ENCODE measurements around the gene MESP2.

MESP2 gene

DNA sequence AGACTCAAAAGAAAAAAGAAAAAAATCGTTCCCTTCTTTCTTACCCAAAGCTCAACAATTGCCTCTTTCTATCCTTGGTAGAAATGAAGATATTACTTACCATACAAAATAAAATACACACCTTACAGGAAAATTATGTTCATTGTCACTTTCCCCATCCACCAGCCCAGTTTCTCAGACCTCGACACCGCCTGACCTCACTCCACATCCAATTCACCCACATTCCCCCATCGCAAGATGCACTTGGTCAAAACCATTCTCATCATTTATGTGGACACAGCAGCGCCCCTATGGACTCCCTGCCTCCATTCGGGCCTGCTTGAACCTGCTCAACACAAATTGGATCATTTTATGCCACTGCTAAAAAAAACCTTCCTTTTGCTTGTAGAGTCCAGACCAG is 31.6 kb downstream of the MESP2 start:
- Histone ChIP-seq H3K9me2 (replicated peaks; ENCODE audit: insufficient read depth, low read length) (no peaks in the 10 kb centered on the region), H3K4me1 (ENCODE audit: low read length) (no peaks in the 10 kb centered on the region), H3K79me2 (ENCODE audit: low read length) (no peaks in the 10 kb centered on the region), H4K20me1 (ENCODE audit: insufficient read depth, low read length) (no peaks in the 10 kb centered on the region), H2AFZ (ENCODE audit: low read length) (no peak overlapping the region), H3K9ac (ENCODE audit: low read length) (no peak overlapping the region), H3K4me2 (ENCODE audit: low read depth, low read length) (no peak overlapping the region), H3K4me3 (ENCODE audit: low read length) (no peak overlapping the region), H3K9me3 (replicated peaks; ENCODE audit: insufficient read depth, low read length) (no peaks in the 10 kb centered on the region), H3K36me3 (replicated peaks; ENCODE audit: insufficient read depth, low read length) (no peaks in the 10 kb centered on the region), H3F3A (ENCODE audit: insufficient read depth, low read length) (no peaks in the 10 kb centered on the region), H3K27ac (ENCODE audit: low read length) (no peak overlapping the region), H3K27me3 (replicated peaks; ENCODE audit: insufficient read depth, low read length) (no peaks in the 10 kb centered on the region)
- TF ChIP-seq EZH2phosphoT487 (IDR thresholded peaks at IDR 0.05; ENCODE audit: low read length), result no peak
- no peak for TF ChIP-seq EZH2 (optimal IDR thresholded peaks at IDR 0.05; ENCODE audit: low read depth, low read length)
- TF ChIP-seq, protein P1, sequence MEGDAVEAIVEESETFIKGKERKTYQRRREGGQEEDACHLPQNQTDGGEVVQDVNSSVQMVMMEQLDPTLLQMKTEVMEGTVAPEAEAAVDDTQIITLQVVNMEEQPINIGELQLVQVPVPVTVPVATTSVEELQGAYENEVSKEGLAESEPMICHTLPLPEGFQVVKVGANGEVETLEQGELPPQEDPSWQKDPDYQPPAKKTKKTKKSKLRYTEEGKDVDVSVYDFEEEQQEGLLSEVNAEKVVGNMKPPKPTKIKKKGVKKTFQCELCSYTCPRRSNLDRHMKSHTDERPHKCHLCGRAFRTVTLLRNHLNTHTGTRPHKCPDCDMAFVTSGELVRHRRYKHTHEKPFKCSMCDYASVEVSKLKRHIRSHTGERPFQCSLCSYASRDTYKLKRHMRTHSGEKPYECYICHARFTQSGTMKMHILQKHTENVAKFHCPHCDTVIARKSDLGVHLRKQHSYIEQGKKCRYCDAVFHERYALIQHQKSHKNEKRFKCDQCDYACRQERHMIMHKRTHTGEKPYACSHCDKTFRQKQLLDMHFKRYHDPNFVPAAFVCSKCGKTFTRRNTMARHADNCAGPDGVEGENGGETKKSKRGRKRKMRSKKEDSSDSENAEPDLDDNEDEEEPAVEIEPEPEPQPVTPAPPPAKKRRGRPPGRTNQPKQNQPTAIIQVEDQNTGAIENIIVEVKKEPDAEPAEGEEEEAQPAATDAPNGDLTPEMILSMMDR (IDR thresholded peaks at IDR 0.05; ENCODE audit: low read length), result no peak
- DNase-seq, result no peak

- Histone ChIP-seq H3K9me3 (replicated peaks; ENCODE audit: insufficient read depth, low read length) (no peaks in the 10 kb centered on the region), H3K27me3 (replicated peaks; ENCODE audit: insufficient read depth, low read length) (no peaks in the 10 kb centered on the region), H3K36me3 (replicated peaks; ENCODE audit: insufficient read depth, low read length) (no peaks in the 10 kb centered on the region), H2AFZ (ENCODE audit: low read length) (no peak overlapping the region), H3K79me2 (ENCODE audit: low read length) (no peaks in the 10 kb centered on the region), H3K9ac (ENCODE audit: low read length) (no peak overlapping the region), H3K4me1 (ENCODE audit: low read length) (no peaks in the 10 kb centered on the region), H3K9me2 (replicated peaks; ENCODE audit: insufficient read depth, low read length) (no peaks in the 10 kb centered on the region), H3K4me2 (ENCODE audit: low read depth, low read length) (no peak overlapping the region), H4K20me1 (ENCODE audit: insufficient read depth, low read length) (no peaks in the 10 kb centered on the region), H3K27ac (ENCODE audit: low read length) (no peak overlapping the region), H3F3A (ENCODE audit: insufficient read depth, low read length) (no peaks in the 10 kb centered on the region), H3K4me3 (ENCODE audit: low read length) (no peak overlapping the region)
- TF ChIP-seq, protein P1 (IDR thresholded peaks at IDR 0.05; ENCODE audit: low read length), result no peak
- TF ChIP-seq EZH2 (optimal IDR thresholded peaks at IDR 0.05; ENCODE audit: low read depth, low read length) (no peak), EZH2phosphoT487 (IDR thresholded peaks at IDR 0.05; ENCODE audit: low read length) (no peak)
- DNase-seq, result no peak
Measured at GRCh38 chr15:89808160-89808870, 32.2 kb downstream of the MESP2 start.

DNA sequence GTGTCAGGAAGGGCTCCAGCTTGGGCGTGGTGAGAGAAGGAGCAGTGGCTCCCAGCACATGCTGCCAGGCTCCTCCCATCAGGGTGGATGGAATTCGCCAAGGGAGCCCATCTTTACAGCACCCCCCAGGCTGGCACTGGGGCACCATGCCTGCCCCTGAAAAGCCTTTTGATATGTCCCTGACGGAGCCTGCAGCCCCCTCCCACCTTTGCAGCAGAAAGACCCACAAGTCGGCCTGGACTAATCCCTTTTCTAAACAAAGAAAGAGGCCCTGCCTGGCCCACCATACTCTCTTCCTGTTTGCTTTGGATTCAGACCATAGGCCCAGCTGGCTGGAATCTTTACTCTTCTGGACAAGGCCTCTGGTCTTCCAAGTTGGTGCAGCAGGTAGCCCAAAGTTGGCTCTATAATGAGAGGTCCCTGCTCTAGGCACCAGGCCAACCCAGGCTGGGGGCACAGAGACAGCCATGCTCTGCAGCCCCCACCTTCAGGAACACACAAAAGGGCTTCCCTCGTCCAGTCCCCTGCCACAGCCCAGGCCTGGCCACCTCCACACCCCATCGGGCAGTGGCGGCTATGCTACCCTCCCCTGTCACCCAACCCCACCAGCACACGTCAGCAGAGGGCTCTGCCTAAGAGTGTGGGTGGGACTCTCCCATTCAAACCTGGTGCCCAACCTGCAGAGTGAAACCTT is 33.1 kb downstream of the MESP2 start:
- no peaks in the 10 kb centered on the region for H3K9me3 ChIP-seq (replicated peaks; ENCODE audit: insufficient read depth, low read length)
- no peak for DNase-seq
- no peaks in the 10 kb centered on the region for H4K20me1 ChIP-seq (ENCODE audit: insufficient read depth, low read length)
- no peak overlapping the region for H2AFZ ChIP-seq (ENCODE audit: low read length)
- H3K27ac ChIP-seq (ENCODE audit: low read length), result no peak overlapping the region
- TF ChIP-seq, protein P1 (IDR thresholded peaks at IDR 0.05; ENCODE audit: low read length), result no peak
- no peak overlapping the region for H3K4me3 ChIP-seq (ENCODE audit: low read length)
- H3K9ac ChIP-seq (ENCODE audit: low read length), result no peak overlapping the region
- no peaks in the 10 kb centered on the region for H3K27me3 ChIP-seq (replicated peaks; ENCODE audit: insufficient read depth, low read length)
- no peaks in the 10 kb centered on the region for H3K79me2 ChIP-seq (ENCODE audit: low read length)
- H3K36me3 ChIP-seq (replicated peaks; ENCODE audit: insufficient read depth, low read length), result no peaks in the 10 kb centered on the region
- no peak overlapping the region for H3K4me2 ChIP-seq (ENCODE audit: low read depth, low read length)
- H3F3A ChIP-seq (ENCODE audit: insufficient read depth, low read length), result no peaks in the 10 kb centered on the region
- H3K9me2 ChIP-seq (replicated peaks; ENCODE audit: insufficient read depth, low read length), result no peaks in the 10 kb centered on the region
- no peaks in the 10 kb centered on the region for H3K4me1 ChIP-seq (ENCODE audit: low read length)
